Osteoblast (primary cell): ENCODE measurements around the gene RAB40B. TPM values are rescaled to one million over a fixed set of nuclear protein-coding genes. Genes with fewer than 3 reads are reported as not detected.
"Not testable (repeated sequence)": the region's sequence is repeated elsewhere in the genome, so short reads cannot be mapped to it uniquely, and the experiment has no call there.

ENCODE experiments used
- DNase-seq: peaks from one replicate; pipeline ENCODE4 v3.0.0; 2011; ENCODE audit warnings: low spot score, mixed read lengths; ENCODE audit not compliant: insufficient read length; ENCODE audit errors: missing footprints
- H2AFZ ChIP-seq: 2 replicates; pipeline ENCODE4 v1.6.0; 2011; ENCODE audit warnings: mild to moderate bottlenecking, low read length
- H3K27ac ChIP-seq: 2 replicates; pipeline ENCODE4 v1.5.1; 2011; ENCODE audit warnings: mild to moderate bottlenecking, low read depth, low read length, moderate library complexity
- H3K27me3 ChIP-seq: 2 replicates; pipeline ENCODE4 v1.6.0; 2012; ENCODE audit warnings: mild to moderate bottlenecking, control low read depth, inconsistent platforms, low read length, moderate library complexity; ENCODE audit not compliant: insufficient read depth
- H3K36me3 ChIP-seq: 2 replicates; pipeline ENCODE4 v1.5.1; 2011; ENCODE audit warnings: mild to moderate bottlenecking, low read length, control low read depth, moderate library complexity; ENCODE audit not compliant: insufficient read depth
- H3K4me1 ChIP-seq: 2 replicates; pipeline ENCODE4 v1.5.1; 2011; ENCODE audit warnings: mild to moderate bottlenecking, low read length, control low read depth, moderate library complexity; ENCODE audit not compliant: insufficient read depth
- H3K4me2 ChIP-seq: 2 replicates; pipeline ENCODE4 v1.6.0; 2011; ENCODE audit warnings: mild to moderate bottlenecking, low read length; ENCODE audit not compliant: insufficient read depth
- H3K4me3 ChIP-seq: fragments of 200-600 bp; sonication (generic); 3 replicates; pipeline ENCODE4 v1.5.1; 2012; ENCODE audit warnings: mild to moderate bottlenecking, low read length, inconsistent platforms; ENCODE audit not compliant: insufficient read depth
- H3K79me2 ChIP-seq: 2 replicates; pipeline ENCODE4 v1.6.0; 2012; ENCODE audit warnings: mild to moderate bottlenecking, low read length, control low read depth, inconsistent platforms; ENCODE audit not compliant: insufficient read depth
- H3K9me3 ChIP-seq: 2 replicates; pipeline ENCODE4 v1.5.1; 2011; ENCODE audit warnings: low read depth, low read length, control low read depth
- H4K20me1 ChIP-seq: 2 replicates; pipeline ENCODE4 v1.6.0; 2012; ENCODE audit warnings: mild to moderate bottlenecking, low read length, control low read depth; ENCODE audit not compliant: insufficient read depth
- total RNA-seq: library from RNA; depleted of rRNA; stranded (reverse); fragments of >200 nt; gene quantifications from 2 replicates; pipeline ENCODE4 v1.2.3, GENCODE V29; 2012
- TF ChIP-seq, protein P1 (sequence below): IDR thresholded peaks from 2 replicates; pipeline ENCODE4 v1.5.1; 2011; ENCODE audit warnings: mild to moderate bottlenecking, low read depth, low read length, moderate library complexity; ENCODE audit errors: extremely low read depth

Gene RAB40B, protein sequence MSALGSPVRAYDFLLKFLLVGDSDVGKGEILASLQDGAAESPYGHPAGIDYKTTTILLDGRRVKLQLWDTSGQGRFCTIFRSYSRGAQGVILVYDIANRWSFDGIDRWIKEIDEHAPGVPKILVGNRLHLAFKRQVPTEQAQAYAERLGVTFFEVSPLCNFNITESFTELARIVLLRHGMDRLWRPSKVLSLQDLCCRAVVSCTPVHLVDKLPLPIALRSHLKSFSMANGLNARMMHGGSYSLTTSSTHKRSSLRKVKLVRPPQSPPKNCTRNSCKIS
- 8.3 and 9.1 TPM in 2 replicates for total RNA-seq

DNA sequence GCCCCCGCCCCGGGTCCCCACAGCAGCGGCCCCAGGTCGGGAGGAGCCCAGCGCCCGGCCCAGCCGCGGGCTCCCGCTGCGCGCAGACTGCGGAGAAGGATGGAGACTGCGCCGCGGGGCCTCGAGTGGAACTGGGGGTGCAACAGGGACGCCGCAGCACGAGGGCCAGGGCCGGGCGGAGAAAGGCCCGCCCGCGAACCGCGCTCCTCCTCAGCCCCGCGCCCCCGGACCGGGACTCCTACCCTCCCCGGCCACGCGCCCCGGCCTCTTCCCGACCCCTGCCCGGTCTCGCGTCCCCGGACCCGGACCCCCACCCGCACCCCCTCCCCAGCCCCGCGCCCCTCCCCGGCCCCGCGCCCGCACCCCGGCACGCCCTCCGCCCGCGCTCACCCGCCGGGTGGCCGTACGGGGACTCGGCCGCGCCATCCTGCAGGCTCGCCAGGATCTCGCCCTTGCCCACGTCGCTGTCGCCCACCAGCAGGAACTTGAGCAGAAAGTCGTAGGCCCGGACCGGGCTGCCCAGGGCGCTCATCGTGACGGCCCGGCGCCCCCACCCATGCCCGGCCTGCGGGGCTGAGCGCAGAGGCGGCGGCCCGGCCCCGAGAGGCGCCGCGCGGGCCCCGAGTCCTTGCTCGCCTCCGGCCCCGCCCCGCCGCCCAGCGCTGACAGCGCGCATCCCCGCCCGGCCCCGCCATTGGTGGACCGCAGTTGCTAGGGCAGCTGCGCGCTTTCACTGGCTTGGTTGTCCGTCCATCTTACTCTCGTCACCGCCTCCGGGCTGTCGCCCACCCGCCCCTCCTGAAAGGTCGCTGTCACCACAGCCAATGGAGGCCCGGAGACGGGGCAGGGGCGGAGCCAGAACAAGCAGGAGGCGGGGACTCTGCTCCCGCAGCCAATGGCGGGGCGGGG lies at the start of gene RAB40B:
RAB40B (minus strand) TSS at position 634 of the 909 bp plus-strand sequence; CDS start at position 532, 102 bp downstream.
- H3K79me2 ChIP-seq: peaks cover 2% of the 10 kb centered on the region
- H3K4me3 ChIP-seq: peak within 1 kb of the TSS; percentile 75
- no peaks in the 10 kb centered on the region for H3K27me3 ChIP-seq
- H3K9me3 ChIP-seq: no peaks in the 10 kb centered on the region
- H3K36me3 ChIP-seq: no peaks in the 10 kb centered on the region
- H3K4me2 ChIP-seq: peak within 1 kb of the TSS; percentile 91
- H4K20me1 ChIP-seq: peaks cover 13% of the 10 kb centered on the region
- peak within 1 kb of the TSS; percentile 84 for H2AFZ ChIP-seq
- H3K4me1 ChIP-seq: peaks cover 11% of the 10 kb centered on the region
- H3K27ac ChIP-seq: no peak within 1 kb of the TSS
- TF ChIP-seq, protein P1, sequence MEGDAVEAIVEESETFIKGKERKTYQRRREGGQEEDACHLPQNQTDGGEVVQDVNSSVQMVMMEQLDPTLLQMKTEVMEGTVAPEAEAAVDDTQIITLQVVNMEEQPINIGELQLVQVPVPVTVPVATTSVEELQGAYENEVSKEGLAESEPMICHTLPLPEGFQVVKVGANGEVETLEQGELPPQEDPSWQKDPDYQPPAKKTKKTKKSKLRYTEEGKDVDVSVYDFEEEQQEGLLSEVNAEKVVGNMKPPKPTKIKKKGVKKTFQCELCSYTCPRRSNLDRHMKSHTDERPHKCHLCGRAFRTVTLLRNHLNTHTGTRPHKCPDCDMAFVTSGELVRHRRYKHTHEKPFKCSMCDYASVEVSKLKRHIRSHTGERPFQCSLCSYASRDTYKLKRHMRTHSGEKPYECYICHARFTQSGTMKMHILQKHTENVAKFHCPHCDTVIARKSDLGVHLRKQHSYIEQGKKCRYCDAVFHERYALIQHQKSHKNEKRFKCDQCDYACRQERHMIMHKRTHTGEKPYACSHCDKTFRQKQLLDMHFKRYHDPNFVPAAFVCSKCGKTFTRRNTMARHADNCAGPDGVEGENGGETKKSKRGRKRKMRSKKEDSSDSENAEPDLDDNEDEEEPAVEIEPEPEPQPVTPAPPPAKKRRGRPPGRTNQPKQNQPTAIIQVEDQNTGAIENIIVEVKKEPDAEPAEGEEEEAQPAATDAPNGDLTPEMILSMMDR: no peak
- peak; percentile 100 for DNase-seq

DNA sequence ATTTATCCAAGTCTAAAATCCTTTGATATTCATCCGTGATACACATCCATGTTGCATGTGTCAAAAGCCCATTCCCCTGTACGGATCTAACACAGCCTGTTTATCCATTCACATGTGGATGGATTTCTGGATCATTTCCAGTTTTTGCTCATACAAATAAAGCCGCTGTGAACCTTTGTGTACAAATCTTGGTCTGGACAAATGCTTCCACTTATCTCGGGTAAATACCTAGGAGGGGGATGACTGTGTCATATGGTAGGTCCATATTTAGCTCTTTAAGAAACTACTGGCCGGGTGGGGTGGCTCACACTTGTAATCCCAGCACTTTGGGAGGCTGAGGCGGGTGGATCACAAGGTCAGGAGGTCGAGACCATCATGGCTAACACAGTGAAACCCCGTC lies 47.0 kb upstream of the RAB40B start:
- Histone ChIP-seq H3K4me1 (no peaks in the 10 kb centered on the region), H3K4me2 (no peak overlapping the region)

DNA sequence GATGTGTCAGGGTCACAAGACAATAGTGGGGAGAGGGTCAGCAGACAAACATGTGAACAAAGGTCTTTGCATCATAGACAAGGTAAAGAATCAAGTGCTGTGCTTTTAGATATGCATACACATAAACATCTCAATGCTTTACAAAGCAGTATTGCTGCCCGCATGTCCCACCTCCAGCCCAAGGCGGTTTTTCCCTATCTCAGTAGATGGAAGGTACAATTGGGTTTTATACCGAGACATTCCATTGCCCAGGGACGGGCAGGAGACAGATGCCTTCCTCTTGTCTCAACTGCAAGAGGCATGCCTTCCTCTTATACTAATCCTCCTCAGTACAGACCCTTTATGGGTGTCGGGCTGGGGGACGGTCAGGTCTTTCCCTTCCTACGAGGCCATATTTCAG lies 46.2 kb upstream of the RAB40B start:
- not testable (repeated sequence) for H3K9me3 ChIP-seq, H3K27ac ChIP-seq, H3K4me2 ChIP-seq, H4K20me1 ChIP-seq, H3K4me3 ChIP-seq, H3K79me2 ChIP-seq, H3K27me3 ChIP-seq, DNase-seq, H3K4me1 ChIP-seq, H2AFZ ChIP-seq
- H3K36me3 ChIP-seq: peaks cover 14% of the 10 kb centered on the region

More for the DNA sequence above, 47.0 kb upstream of the RAB40B start:
- no peak for DNase-seq
- H3K9me3 ChIP-seq: peaks cover 1% of the 10 kb centered on the region
- H3K4me3 ChIP-seq: no peak overlapping the region
- H3K27ac ChIP-seq: no peak overlapping the region
- no peaks in the 10 kb centered on the region for H3K79me2 ChIP-seq
- no peaks in the 10 kb centered on the region for H4K20me1 ChIP-seq
- H2AFZ ChIP-seq: no peak overlapping the region
- TF ChIP-seq, protein P1: no peak
- H3K36me3 ChIP-seq: peaks cover 11% of the 10 kb centered on the region
- H3K27me3 ChIP-seq: no peaks in the 10 kb centered on the region

DNA sequence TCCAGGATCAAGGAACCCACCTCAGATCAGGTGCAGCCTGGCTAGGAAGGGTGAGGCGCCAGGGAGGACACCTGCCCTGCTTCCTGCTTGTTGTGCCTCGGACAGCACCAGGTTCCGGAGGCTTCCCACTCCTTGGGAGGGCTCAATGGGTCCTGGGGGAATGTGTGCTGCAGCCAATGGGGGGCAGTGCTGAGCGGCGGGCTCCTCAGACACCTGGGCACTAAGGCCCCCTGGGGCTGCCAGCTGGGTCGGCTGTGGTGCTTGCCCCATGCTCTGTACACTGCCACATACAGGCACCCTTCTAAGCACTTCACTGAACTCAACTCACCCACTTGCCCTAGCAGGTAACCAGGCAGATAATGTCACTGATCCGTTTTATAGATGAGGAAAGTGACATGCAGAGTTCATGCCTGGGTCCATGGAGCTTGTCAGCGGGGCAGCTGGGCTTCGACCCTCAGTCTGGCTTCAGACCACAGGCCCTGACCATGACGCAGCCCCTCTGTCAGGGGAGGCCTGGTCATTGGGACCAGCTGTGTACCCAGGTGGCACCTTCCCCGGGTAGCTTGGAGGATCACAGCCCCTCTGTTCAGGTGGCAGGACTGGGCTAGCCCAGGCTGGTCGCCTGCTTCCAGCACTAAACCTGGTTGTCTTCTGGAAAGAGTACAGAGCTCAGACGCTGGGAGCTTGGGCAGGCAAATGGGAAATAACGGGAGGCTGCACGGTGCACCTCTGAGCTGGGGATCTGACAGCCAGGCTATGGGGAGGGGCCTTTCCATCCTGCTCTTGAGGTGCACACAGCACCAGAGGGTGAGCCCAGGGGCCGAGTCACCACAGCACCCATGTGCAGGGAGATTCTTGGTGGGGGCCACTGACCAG lies 45.1 kb upstream of the RAB40B start:
- Histone ChIP-seq H3K9me3 (peaks cover 1% of the 10 kb centered on the region), H3K79me2 (no peaks in the 10 kb centered on the region), H3K27me3 (no peaks in the 10 kb centered on the region), H3K36me3 (peaks cover 14% of the 10 kb centered on the region), H3K4me1 (no peaks in the 10 kb centered on the region), H2AFZ (no peak overlapping the region), H3K4me2 (no peak overlapping the region), H4K20me1 (no peaks in the 10 kb centered on the region), H3K4me3 (no peak overlapping the region), H3K27ac (no peak overlapping the region)
- TF ChIP-seq, protein P1: no peak
- DNase-seq: peak; percentile 30
